VCaP (cell line): ENCODE measurements around the gene CAVIN3.
A peak's percentile ranks its signal among the peaks of the same experiment; 100 is the strongest.

ENCODE experiments used
- H3K27ac ChIP-seq: fragments of 450-650 bp; 2 replicates; pipeline ENCODE4 v1.5.1; 2017
- CTCF ChIP-seq: fragments of 450-650 bp; conservative IDR thresholded peaks from 2 replicates; pipeline ENCODE4 v1.5.1; 2017; ENCODE audit warnings: mild to moderate bottlenecking, moderate library complexity

Gene CAVIN3, protein sequence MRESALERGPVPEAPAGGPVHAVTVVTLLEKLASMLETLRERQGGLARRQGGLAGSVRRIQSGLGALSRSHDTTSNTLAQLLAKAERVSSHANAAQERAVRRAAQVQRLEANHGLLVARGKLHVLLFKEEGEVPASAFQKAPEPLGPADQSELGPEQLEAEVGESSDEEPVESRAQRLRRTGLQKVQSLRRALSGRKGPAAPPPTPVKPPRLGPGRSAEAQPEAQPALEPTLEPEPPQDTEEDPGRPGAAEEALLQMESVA

GRCh38 chr11:6320411-6321155, at the start of gene CAVIN3:
Gene CAVIN3 (minus strand): TSS chr11:6320501. CDS start chr11:6320476, 25 bp downstream.
- no peak within 1 kb of the TSS for H3K27ac ChIP-seq
- no peak for TF ChIP-seq CTCF

- 0 out of 2 replicates have a peak overlapping the region, but pooled peaks have one; percentile 14 for H3K27ac ChIP-seq
- no peak for TF ChIP-seq CTCF
These were observed 45.4 kb upstream of the CAVIN3 start for GRCh38 chr11:6365659-6366058.

DNA sequence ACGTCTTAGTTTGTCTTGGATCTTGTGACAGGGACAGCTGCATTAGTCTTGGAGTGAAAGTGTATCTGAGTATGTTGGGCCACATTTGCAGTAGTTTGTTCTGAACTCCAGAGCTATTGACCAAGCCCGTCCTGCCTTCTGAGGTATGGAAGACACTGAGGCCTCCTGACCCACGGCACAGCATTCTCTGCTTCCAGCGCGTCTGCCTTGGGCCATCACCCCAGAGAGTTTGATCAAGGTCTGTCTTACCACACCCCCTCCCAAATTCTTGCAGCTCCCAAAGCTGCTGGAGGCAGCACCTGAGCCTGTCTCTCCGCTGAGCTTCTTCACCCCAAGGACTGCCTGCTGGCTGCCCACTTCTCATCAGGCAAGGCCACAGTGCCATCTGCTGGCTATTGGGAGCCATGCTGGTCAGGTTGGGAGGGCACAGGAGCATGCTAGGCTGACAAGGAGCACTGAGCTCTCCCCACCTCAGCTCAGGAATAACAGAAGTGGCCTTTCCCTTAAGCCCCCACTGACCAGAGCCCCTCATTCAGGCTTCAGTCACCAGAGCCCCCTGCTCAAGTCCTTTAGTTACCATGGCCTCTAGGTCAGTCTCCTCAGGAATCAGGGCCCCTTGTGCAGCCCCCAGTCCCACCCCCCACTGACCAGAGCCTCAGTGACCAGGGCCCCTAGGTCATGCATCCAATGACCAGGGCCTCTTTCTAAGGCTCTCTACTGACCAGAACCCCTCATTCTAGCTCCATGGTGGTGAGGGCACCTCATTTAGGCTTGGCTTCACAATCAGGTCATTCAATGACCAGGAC, 42.8 kb upstream of the CAVIN3 start:
- no peak overlapping the region for H3K27ac ChIP-seq
- peak; percentile 94 for TF ChIP-seq CTCF

DNA sequence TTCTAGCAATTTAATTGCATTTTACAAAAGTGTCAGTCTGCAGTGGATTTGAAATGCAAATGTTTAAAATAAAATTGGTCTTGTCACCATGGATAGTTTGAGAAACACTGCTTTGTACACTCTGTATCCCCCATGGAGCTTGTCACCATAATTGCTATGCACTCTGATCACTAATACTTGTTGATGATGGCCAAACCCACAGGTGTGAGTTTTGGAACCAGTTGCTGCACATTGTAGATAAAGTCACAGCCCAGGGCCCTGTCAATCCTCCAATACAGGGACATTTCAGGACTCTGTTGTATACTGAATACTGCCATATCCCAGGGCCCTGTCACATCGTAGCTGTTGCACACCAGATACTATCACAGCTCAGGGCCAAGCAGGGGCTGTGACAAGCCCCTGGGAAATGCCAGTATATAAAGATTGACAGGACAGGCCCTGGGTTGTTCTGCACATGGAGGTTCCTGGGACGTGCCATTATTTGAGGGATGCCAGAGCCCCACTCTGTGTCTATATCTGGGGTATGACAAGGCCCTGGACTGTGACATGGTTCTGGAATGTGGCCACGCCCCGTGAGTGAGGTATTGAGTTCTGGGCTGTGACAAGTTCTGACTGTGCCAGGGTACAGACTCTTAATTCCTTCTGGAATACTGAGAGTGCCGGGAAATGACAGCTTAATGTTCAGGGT, 42.0 kb upstream of the CAVIN3 start:
- no peak overlapping the region for H3K27ac ChIP-seq
- TF ChIP-seq CTCF = no peak

DNA sequence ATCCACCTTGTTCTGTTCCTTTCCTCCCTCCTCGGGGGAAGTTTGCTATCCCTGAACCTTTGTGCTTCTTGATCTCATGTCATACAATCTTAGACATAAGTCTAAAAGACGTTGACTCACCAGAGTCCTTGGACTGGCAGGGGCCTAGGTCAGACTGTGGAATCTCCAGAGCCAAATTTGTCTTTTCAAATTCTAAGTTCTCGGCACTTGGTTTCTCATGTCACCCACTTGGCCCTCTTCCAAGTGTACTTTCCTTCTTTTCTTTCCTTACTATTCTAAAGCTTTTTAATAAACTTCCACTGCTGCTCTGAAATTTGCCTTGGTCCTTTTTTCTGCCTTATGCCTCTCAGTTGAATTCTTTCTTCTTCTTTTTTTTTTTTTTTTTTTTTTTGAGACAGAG, 39.9 kb upstream of the CAVIN3 start:
- no peak for TF ChIP-seq CTCF
- H3K27ac ChIP-seq = no peak overlapping the region

DNA sequence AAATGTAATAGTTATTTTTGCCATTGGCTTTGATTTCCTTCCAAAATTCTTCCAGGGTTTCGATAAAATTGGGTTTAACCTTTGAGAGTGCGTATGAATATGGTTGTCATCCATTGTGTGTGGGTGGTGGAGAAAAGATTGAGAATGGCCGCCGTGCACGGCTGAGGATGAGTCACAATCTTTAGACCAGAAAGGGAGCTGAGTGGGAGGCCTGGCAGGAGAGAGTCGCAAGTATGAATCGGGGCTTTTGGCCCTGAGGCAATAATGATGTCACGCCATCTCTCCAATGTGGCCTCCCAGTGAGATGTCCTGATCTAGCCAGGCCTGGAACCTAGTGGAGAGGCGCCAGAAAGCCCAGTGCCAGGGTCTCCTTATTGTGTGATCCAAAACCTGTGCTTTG, 36.9 kb upstream of the CAVIN3 start:
- H3K27ac ChIP-seq = no peak overlapping the region
- no peak for TF ChIP-seq CTCF
